HepG2 (cell line): ENCODE results near the gene VAMP5. TPM values are rescaled to one million over a fixed set of nuclear protein-coding genes. Genes with fewer than 3 reads are reported as not detected.

ENCODE experiments used
- AGO2 ChIP-seq: fragments of 200-400 bp; formaldehyde crosslinking; optimal IDR thresholded peaks from 2 replicates; pipeline ENCODE3; 2017; ENCODE audit warnings: mild to moderate bottlenecking, low read depth, low read length, moderate library complexity
- FOXA1 ChIP-seq, 2 experiments: fragments of 450-650 bp in 1 of 2; sonication (generic) in 1 of 2; formaldehyde crosslinking in 1 of 2; IDR thresholded peaks; 2 replicates each; pipeline versions ENCODE4 v1.4.0 to v1.6.1; 2016 to 2020; ENCODE audit warnings: missing genetic modification reagents in 1 of 2
- KMT2A ChIP-seq: sonication (generic); formaldehyde crosslinking; IDR thresholded peaks from 2 replicates; pipeline ENCODE4 v1.4.0; 2020; ENCODE audit warnings: missing genetic modification reagents
- NAIF1 ChIP-seq: sonication (generic); formaldehyde crosslinking; IDR thresholded peaks from 2 replicates; pipeline ENCODE4 v1.5.0; 2020; ENCODE audit warnings: mild to moderate bottlenecking, missing genetic modification reagents, borderline replicate concordance
- NR2F1 ChIP-seq, 2 experiments: fragments of 450-650 bp in 1 of 2; formaldehyde crosslinking in 1 of 2; IDR thresholded peaks; 2 replicates each; pipeline versions ENCODE4 v1.5.0 to v1.6.1; 2016 to 2020; ENCODE audit warnings: mild to moderate bottlenecking in 1 of 2, missing compliant biosample characterization in 1 of 2, missing genetic modification reagents in 1 of 2, moderate library complexity in 1 of 2
- POLR2G ChIP-seq: fragments of 200-400 bp; formaldehyde crosslinking; IDR thresholded peaks from 2 replicates; pipeline ENCODE4 v1.6.1; 2018; ENCODE audit warnings: mild to moderate bottlenecking, low read depth, low read length, moderate library complexity
- SIN3B ChIP-seq: fragments of 150-350 bp; IDR thresholded peaks from 2 replicates; pipeline ENCODE4 v1.6.1; 2014; ENCODE audit warnings: low read length
- SRSF4 ChIP-seq: fragments of 200-400 bp; formaldehyde crosslinking; IDR thresholded peaks from one replicate; pipeline ENCODE4 v1.6.1; 2018; ENCODE audit warnings: mild to moderate bottlenecking, low read depth, low read length, moderate library complexity; ENCODE audit not compliant: poor library complexity, severe bottlenecking
- U2AF2 ChIP-seq: fragments of 200-400 bp; formaldehyde crosslinking; IDR thresholded peaks from 2 replicates; pipeline ENCODE4 v1.6.1; 2017; ENCODE audit warnings: low read depth, mild to moderate bottlenecking, low read length
- ZNF121 ChIP-seq: sonication (generic); formaldehyde crosslinking; IDR thresholded peaks from 2 replicates; pipeline ENCODE4 v1.5.0; 2020; ENCODE audit warnings: mild to moderate bottlenecking, missing genetic modification reagents
- ZNF749 ChIP-seq: sonication (generic); formaldehyde crosslinking; IDR thresholded peaks from 2 replicates; pipeline ENCODE4 v1.8.0; 2022; ENCODE audit warnings: mild to moderate bottlenecking, missing genetic modification reagents, moderate library complexity, borderline replicate concordance
- ZNF777 ChIP-seq: sonication (generic); formaldehyde crosslinking; IDR thresholded peaks from 2 replicates; pipeline ENCODE4 v1.4.0; 2020; ENCODE audit warnings: missing genetic modification reagents
- ZSCAN25 ChIP-seq: sonication (generic); formaldehyde crosslinking; IDR thresholded peaks from 2 replicates; pipeline ENCODE4 v1.8.0; 2022; ENCODE audit warnings: mild to moderate bottlenecking, missing genetic modification reagents
- ZZZ3 ChIP-seq: sonication (generic); formaldehyde crosslinking; IDR thresholded peaks from 2 replicates; pipeline ENCODE4 v1.4.0; 2020; ENCODE audit warnings: missing genetic modification reagents, mild to moderate bottlenecking, borderline replicate concordance
- polyA plus RNA-seq, 8 experiments: library from polyadenylated mRNA; depleted of rRNA in 3 of 8; stranded (reverse) in 7 of 8; unstranded in 1 of 8; fragments of >200 nt; fragmentation: Illumina TruSeq in 4 of 8; extraction: Trizol in 4 of 8; gene quantifications; 2 replicates each; pipeline versions ENCODE4 v1.2.1 to v1.2.3, GENCODE V29; 2011 to 2016; ENCODE audit warnings: low read depth in 4 of 8, missing spikeins in 1 of 8, mixed read lengths in 1 of 8; ENCODE audit not compliant: insufficient read depth in 1 of 8
- total RNA-seq, 5 experiments: library from RNA; depleted of rRNA; stranded (reverse); fragments of >200 nt; fragmentation: Illumina TruSeq; extraction: Trizol; gene quantifications; 2 replicates each; pipeline ENCODE4 v1.2.3, GENCODE V29; 2016; ENCODE audit warnings: low read depth in 1 of 5
- TF ChIP-seq, protein P1 (sequence below): sonication (generic); formaldehyde crosslinking; IDR thresholded peaks from 2 replicates; pipeline ENCODE4 v1.4.0; 2020; ENCODE audit warnings: missing genetic modification reagents
- TF ChIP-seq, protein P2 (sequence below): IDR thresholded peaks from 2 replicates; pipeline ENCODE4 v1.6.1; 2016; ENCODE audit warnings: missing biosample characterization, missing genetic modification reagents, low read depth
- TF ChIP-seq, protein P3 (sequence below): sonication (generic); formaldehyde crosslinking; IDR thresholded peaks from 2 replicates; pipeline ENCODE4 v1.4.0; 2020; ENCODE audit warnings: low read depth, mild to moderate bottlenecking, missing genetic modification reagents
- TF ChIP-seq, protein P4 (sequence below): IDR thresholded peaks from 2 replicates; pipeline ENCODE4 v1.6.1; 2016
- TF ChIP-seq, protein P5 (sequence below): sonication (generic); formaldehyde crosslinking; IDR thresholded peaks from 2 replicates; pipeline ENCODE4 v1.4.0; 2020; ENCODE audit warnings: mild to moderate bottlenecking, missing genetic modification reagents
- TF ChIP-seq, protein P6 (sequence below): IDR thresholded peaks from 2 replicates; pipeline ENCODE4 v1.6.1; 2016; ENCODE audit warnings: missing compliant biosample characterization, missing genetic modification reagents, borderline replicate concordance

Gene VAMP5
- total and polyA plus RNA-seq, 2 of the 13 experiments (the other 11 are each of a cell fraction or from before 2014, with no cell fraction given) = 7.2 to 56.7 TPM

DNA sequence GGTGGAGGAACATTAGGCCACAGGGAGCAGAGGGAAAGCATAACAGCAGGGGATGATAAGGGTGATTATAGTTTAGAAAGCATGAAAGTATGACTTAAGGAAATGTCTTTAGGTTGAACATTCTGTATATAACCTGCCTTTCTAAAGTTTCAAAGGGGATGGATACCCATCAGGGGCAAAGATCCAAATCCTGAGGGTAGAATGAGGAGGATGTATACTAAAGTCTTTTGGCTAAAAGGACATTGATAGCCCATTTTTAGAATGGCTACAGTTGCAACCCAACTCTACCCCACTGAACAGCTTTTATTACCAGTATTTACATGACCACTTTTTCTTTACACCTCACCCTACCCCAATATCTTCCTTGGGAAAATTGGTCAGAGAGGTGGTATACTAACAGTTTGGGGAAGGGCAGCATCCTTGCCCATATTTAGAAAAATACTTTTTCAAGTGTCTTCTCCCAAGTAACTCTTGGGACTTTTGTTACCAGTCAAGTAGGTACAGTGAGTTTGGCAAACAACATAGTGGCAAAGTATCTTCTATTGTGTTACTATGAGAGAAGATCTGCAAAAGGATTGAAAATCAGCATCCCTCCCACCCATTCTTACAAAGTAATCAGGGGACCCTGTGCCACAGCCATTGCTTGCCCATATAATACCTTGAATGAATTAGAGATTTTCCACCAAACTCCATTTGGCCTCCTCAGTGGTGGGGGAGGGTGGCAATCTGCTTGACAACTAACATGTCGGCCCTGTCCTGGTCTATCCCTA is 37.0 kb upstream of the VAMP5 start (continued):
- TF ChIP-seq U2AF2 (no peak), SIN3B (no peak), ZNF121 (CRISPR knock-in tag) (no peak), FOXA1 (IDR thresholded peaks at IDR 0.05) (0 out of 2 replicates have a peak, but pooled peaks have one; percentile 2), FOXA1 (CRISPR knock-in tag; IDR thresholded peaks at IDR 0.05) (no peak), ZZZ3 (CRISPR knock-in tag) (no peak), ZNF749 (CRISPR knock-in tag) (no peak), AGO2 (peak; percentile 81), NR2F1 (CRISPR knock-in tag; IDR thresholded peaks at IDR 0.05) (0 out of 4 replicates have a peak, but pooled peaks of 1 of the 2 experiments have one; percentile 3), NAIF1 (CRISPR knock-in tag) (no peak), ZSCAN25 (no peak), POLR2G (peak; percentile 63), SRSF4 (peak; percentile 68), ZNF777 (no peak), KMT2A (CRISPR knock-in tag) (no peak)
- TF ChIP-seq, protein P1, sequence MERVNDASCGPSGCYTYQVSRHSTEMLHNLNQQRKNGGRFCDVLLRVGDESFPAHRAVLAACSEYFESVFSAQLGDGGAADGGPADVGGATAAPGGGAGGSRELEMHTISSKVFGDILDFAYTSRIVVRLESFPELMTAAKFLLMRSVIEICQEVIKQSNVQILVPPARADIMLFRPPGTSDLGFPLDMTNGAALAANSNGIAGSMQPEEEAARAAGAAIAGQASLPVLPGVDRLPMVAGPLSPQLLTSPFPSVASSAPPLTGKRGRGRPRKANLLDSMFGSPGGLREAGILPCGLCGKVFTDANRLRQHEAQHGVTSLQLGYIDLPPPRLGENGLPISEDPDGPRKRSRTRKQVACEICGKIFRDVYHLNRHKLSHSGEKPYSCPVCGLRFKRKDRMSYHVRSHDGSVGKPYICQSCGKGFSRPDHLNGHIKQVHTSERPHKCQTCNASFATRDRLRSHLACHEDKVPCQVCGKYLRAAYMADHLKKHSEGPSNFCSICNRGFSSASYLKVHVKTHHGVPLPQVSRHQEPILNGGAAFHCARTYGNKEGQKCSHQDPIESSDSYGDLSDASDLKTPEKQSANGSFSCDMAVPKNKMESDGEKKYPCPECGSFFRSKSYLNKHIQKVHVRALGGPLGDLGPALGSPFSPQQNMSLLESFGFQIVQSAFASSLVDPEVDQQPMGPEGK (CRISPR knock-in tag) = no peak
- TF ChIP-seq, protein P2, sequence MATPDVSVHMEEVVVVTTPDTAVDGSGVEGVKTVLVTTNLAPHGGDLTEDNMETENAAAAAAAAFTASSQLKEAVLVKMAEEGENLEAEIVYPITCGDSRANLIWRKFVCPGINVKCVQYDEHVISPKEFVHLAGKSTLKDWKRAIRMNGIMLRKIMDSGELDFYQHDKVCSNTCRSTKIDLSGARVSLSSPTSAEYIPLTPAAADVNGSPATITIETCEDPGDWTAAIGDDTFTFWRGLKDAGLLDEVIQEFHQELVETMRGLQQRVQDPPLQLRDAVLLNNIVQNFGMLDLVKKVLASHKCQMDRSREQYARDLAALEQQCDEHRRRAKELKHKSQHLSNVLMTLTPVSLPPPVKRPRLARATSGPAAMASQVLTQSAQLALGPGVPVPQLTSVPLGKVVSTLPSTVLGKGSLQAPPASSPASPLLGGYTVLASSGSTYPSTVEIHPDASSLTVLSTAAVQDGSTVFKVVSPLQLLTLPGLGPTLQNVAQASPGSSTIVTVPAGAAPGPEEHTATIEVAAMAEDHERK (CRISPR knock-in tag) = no peak
- TF ChIP-seq, protein P3, sequence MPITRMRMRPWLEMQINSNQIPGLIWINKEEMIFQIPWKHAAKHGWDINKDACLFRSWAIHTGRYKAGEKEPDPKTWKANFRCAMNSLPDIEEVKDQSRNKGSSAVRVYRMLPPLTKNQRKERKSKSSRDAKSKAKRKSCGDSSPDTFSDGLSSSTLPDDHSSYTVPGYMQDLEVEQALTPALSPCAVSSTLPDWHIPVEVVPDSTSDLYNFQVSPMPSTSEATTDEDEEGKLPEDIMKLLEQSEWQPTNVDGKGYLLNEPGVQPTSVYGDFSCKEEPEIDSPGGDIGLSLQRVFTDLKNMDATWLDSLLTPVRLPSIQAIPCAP (CRISPR knock-in tag) = no peak
- TF ChIP-seq, protein P4, sequence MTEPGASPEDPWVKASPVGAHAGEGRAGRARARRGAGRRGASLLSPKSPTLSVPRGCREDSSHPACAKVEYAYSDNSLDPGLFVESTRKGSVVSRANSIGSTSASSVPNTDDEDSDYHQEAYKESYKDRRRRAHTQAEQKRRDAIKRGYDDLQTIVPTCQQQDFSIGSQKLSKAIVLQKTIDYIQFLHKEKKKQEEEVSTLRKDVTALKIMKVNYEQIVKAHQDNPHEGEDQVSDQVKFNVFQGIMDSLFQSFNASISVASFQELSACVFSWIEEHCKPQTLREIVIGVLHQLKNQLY (CRISPR knock-in tag) = no peak
- TF ChIP-seq, protein P5, sequence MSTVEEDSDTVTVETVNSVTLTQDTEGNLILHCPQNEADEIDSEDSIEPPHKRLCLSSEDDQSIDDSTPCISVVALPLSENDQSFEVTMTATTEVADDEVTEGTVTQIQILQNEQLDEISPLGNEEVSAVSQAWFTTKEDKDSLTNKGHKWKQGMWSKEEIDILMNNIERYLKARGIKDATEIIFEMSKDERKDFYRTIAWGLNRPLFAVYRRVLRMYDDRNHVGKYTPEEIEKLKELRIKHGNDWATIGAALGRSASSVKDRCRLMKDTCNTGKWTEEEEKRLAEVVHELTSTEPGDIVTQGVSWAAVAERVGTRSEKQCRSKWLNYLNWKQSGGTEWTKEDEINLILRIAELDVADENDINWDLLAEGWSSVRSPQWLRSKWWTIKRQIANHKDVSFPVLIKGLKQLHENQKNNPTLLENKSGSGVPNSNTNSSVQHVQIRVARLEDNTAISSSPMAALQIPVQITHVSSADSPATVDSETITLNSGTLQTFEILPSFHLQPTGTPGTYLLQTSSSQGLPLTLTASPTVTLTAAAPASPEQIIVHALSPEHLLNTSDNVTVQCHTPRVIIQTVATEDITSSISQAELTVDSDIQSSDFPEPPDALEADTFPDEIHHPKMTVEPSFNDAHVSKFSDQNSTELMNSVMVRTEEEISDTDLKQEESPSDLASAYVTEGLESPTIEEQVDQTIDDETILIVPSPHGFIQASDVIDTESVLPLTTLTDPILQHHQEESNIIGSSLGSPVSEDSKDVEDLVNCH (CRISPR knock-in tag) = no peak
- TF ChIP-seq, protein P6, sequence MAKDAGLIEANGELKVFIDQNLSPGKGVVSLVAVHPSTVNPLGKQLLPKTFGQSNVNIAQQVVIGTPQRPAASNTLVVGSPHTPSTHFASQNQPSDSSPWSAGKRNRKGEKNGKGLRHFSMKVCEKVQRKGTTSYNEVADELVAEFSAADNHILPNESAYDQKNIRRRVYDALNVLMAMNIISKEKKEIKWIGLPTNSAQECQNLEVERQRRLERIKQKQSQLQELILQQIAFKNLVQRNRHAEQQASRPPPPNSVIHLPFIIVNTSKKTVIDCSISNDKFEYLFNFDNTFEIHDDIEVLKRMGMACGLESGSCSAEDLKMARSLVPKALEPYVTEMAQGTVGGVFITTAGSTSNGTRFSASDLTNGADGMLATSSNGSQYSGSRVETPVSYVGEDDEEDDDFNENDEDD (CRISPR knock-in tag) = no peak
